ENCODE data around the gene RSL24D1.

- TF ChIP-seq POLR2AphosphoS5 (IDR thresholded peaks at IDR 0.05; ENCODE audit: low read depth, low read length) (no peak), REST (IDR thresholded peaks at IDR 0.05; ENCODE audit: low read depth, low read length) (no peak), EP300 (IDR thresholded peaks at IDR 0.05; ENCODE audit: borderline replicate concordance in 1 of 2, low read depth in 1 of 2, low read length in 1 of 2) (peak in 1 of 2 experiments; percentile 68; a peak in 2 of 4 replicates), NRF1 (IDR thresholded peaks at IDR 0.05; ENCODE audit: low read depth, low read length) (no peak), RFX5 (IDR thresholded peaks at IDR 0.05; ENCODE audit: low read length) (no peak), SMC3 (IDR thresholded peaks at IDR 0.05; ENCODE audit: low read depth, low read length) (no peak), CTCF (IDR thresholded peaks at IDR 0.05) (no peak), GATA2 (CRISPR knock-in tag; IDR thresholded peaks at IDR 0.05) (no peak), CHD2 (IDR thresholded peaks at IDR 0.05; ENCODE audit: low read length, partially characterized antibody) (peak; percentile 21)
Observed at GRCh38 chr15:55218056-55218455, 21.3 kb upstream of the RSL24D1 start.
